SK-N-MC (cell line): ENCODE measurements around the gene SEC22A.

ENCODE experiments used
- EZH2 ChIP-seq: fragments of 200-600 bp; sonication (generic); IDR thresholded peaks from one replicate; pipeline ENCODE4 v1.6.1; 2017; ENCODE audit warnings: antibody characterized with exemption
- POLR2AphosphoS5 ChIP-seq: IDR thresholded peaks from 2 replicates; pipeline ENCODE4 v1.6.1; 2012; ENCODE audit warnings: mild to moderate bottlenecking, low read depth, low read length, borderline replicate concordance

GRCh38 chr3:123282461-123282860 is 80.7 kb downstream of the SEC22A start:
- no peak for TF ChIP-seq EZH2
- no peak for TF ChIP-seq POLR2AphosphoS5
